A375 (cell line): ENCODE results near the gene PMS1. TPM values are rescaled to one million over a fixed set of nuclear protein-coding genes. Genes with fewer than 3 reads are reported as not detected.

Source experiments
- total RNA-seq: library from RNA; depleted of rRNA; stranded (reverse); fragments of >200 nt; shearing (Covaris generic); gene quantifications from 2 replicates; pipeline ENCODE4 v1.2.3, GENCODE V29; 2014; rRNA removed

The PMS1 gene
- 9.5 and 15.5 TPM in 2 replicates for total RNA-seq

DNA sequence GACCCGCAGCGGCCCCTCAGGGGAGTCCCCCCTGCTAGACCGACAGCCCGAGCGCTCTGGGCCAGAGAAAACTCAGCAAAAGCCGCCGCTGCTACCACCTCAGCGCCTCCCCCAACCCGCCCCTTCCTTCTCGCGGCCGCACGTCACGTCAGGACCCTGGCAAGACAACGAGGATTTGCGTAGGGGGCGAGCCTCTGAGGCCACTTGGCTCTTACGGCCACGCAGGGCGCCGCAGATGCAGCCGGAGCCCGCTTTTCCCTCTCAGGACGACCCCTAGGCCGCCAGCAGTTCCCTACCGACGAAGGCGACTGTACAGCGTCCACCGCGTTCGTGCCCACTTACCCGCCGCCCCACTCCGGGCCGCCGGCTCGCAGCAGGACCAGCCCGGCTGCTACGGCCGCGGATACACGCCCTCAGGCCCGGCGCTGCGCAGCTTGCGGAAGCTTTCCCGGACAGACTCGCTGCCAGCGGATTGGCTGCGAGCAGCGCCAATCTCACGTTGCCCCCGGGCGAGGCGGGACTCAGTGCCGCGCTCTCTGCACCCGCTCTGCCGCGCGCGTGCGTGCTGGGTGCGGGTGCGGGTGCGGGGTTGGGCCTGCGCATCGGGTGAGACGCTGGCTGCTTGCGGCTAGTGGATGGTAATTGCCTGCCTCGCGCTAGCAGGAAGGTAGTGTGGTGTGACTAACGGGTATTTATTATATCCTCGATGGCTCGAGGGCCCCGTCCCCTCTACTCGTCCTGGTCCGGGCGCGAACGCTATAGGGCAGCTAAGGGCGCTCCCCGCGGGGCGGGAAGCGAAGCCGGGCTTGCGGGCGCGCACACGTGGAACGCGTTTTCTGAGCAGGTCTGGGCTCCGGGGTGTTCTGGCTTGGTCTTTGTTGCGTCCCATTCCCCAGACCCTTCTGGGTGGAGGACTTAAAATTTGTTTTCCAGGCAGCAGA is at the start of gene PMS1, which contains the start of gene ORMDL1:
PMS1 (plus strand) TSS at position 524 of the 941 bp plus-strand sequence. CDS start 7,360 bp downstream, outside the sequence.
ORMDL1 (minus strand) TSS at position 413 of the 941 bp plus-strand sequence. CDS start 1,744 bp downstream, outside the sequence.

GRCh38 chr2:189762551-189763298 is 21.5 kb upstream of the PMS1 start, which contains the start of gene OSGEPL1:
Gene OSGEPL1, minus strand, starts transcription at chr2:189762792. Its CDS starts 1,152 bp downstream, at chr2:189761640.

Other genes with a start within 250 kb of the PMS1 start
- gene SLC40A1, start 203.7 kb upstream of the PMS1 start, total RNA-seq: 0.42 TPM in 1 of 2 replicates, not detected in the other
- gene ASNSD1, start 123.0 kb upstream of the PMS1 start, total RNA-seq: 34.4 and 37.7 TPM in 2 replicates
- 1.1 and 3.6 TPM in 2 replicates for gene ANKAR, start 109.8 kb upstream of the PMS1 start, total RNA-seq
- 9.1 and 11.1 TPM in 2 replicates for gene OSGEPL1, start 21.7 kb upstream of the PMS1 start, total RNA-seq
- gene ORMDL1, start 111 bp upstream of the PMS1 start, total RNA-seq: 35.8 and 36.4 TPM in 2 replicates